CD14-positive monocyte (primary cell): Measurements from ENCODE around the gene DNM2. TPM values are rescaled to one million over a fixed set of nuclear protein-coding genes. Genes with fewer than 3 reads are reported as not detected.

Experiments
- DNase-seq, 3 donors: peaks; one replicate each; pipeline ENCODE4 v3.0.0-alpha.2; 2011 to 2022
- H2AFZ ChIP-seq: 2 replicates; pipeline ENCODE4 v1.6.0; 2012; ENCODE audit warnings: mild to moderate bottlenecking, low read depth, low read length, inconsistent platforms; ENCODE audit not compliant: insufficient read depth, poor library complexity, severe bottlenecking
- H3K27ac ChIP-seq, 2 donors: 1 replicate in 1 of 2; 2 replicates in 1 of 2; pipeline ENCODE4 v1.5.1; 2012 to 2013; ENCODE audit warnings: low read length in 2 of 2, control low read depth in 1 of 2, inconsistent platforms in 1 of 2, low read depth in 1 of 2, mild to moderate bottlenecking in 1 of 2
- H3K27me3 ChIP-seq, 2 donors: one replicate each; pipeline versions ENCODE4 v1.6.0 to v1.6.1; 2011 to 2013; ENCODE audit warnings: low read length in 2 of 2; ENCODE audit not compliant: control insufficient read depth in 2 of 2, insufficient read depth in 2 of 2
- H3K36me3 ChIP-seq, 2 donors: replicated peaks in 1 of 2; 1 replicate in 1 of 2; 2 replicates in 1 of 2; pipeline versions ENCODE4 v1.5.1 to v1.6.1; 2012 to 2013; ENCODE audit warnings: low read length in 2 of 2, control low read depth in 1 of 2, inconsistent platforms in 1 of 2, mild to moderate bottlenecking in 1 of 2; ENCODE audit not compliant: insufficient read depth in 2 of 2, control insufficient read depth in 1 of 2
- H3K4me1 ChIP-seq, 2 donors: 1 replicate in 1 of 2; 2 replicates in 1 of 2; pipeline versions ENCODE4 v1.5.1 to v1.6.1; 2012 to 2013; ENCODE audit warnings: low read length in 2 of 2, control low read depth in 1 of 2, inconsistent platforms in 1 of 2, mild to moderate bottlenecking in 1 of 2, moderate library complexity in 1 of 2; ENCODE audit not compliant: insufficient read depth in 2 of 2, control insufficient read depth in 1 of 2
- H3K4me2 ChIP-seq: replicated peaks from 2 replicates; pipeline ENCODE3; 2012; ENCODE audit warnings: low read length, moderate library complexity, mild to moderate bottlenecking; ENCODE audit not compliant: poor library complexity, severe bottlenecking; ENCODE audit errors: extremely low read depth
- H3K4me3 ChIP-seq, 3 experiments: fragments of 200-600 bp in 1 of 3; sonication (generic) in 1 of 3; replicated peaks in 1 of 3; 1 replicate in 2 of 3; 2 replicates in 1 of 3; pipeline ENCODE4 v1.5.1; 2011 to 2013; ENCODE audit warnings: low read length in 3 of 3, mild to moderate bottlenecking in 3 of 3, control low read depth in 2 of 3, low read depth in 2 of 3, inconsistent platforms in 1 of 3, moderate library complexity in 1 of 3
- H3K79me2 ChIP-seq: 2 replicates; pipeline ENCODE4 v1.6.0; 2012; ENCODE audit warnings: mild to moderate bottlenecking, control low read depth, inconsistent platforms, low read length, moderate library complexity; ENCODE audit not compliant: insufficient read depth
- H3K9ac ChIP-seq: 2 replicates; pipeline ENCODE4 v1.6.0; 2017; ENCODE audit warnings: low read length, mild to moderate bottlenecking; ENCODE audit not compliant: insufficient read depth, poor library complexity, severe bottlenecking
- H3K9me3 ChIP-seq, 2 donors: replicated peaks in 1 of 2; 1 replicate in 1 of 2; 2 replicates in 1 of 2; pipeline versions ENCODE4 v1.5.1 to v1.6.1; 2012 to 2013; ENCODE audit warnings: low read length in 2 of 2, control low read depth in 1 of 2; ENCODE audit not compliant: control insufficient read depth in 1 of 2, insufficient read depth in 1 of 2
- H4K20me1 ChIP-seq: 2 replicates; pipeline ENCODE4 v1.6.0; 2012; ENCODE audit warnings: mild to moderate bottlenecking, low read length, control low read depth, moderate library complexity; ENCODE audit not compliant: insufficient read depth
- H3K27ac Mint-ChIP-seq, 7 donors: one replicate each; pipeline ENCODE4 v1.8.0; 2020; ENCODE audit warnings: mild to moderate bottlenecking in 7 of 7, mixed read lengths in 7 of 7, moderate library complexity in 6 of 7, inconsistent platforms in 2 of 7
- H3K27me3 Mint-ChIP-seq, 3 donors: one replicate each; pipeline ENCODE4 v1.8.0; 2021 to 2022; ENCODE audit warnings: low read depth in 3 of 3, mild to moderate bottlenecking in 3 of 3, mixed read lengths in 3 of 3, moderate library complexity in 3 of 3, inconsistent platforms in 1 of 3
- H3K36me3 Mint-ChIP-seq, 2 donors: one replicate each; pipeline ENCODE4 v1.8.0; 2020; ENCODE audit warnings: mixed read lengths in 2 of 2, inconsistent platforms in 1 of 2, mild to moderate bottlenecking in 1 of 2
- H3K4me1 Mint-ChIP-seq: one replicate; pipeline ENCODE4 v1.8.0; 2020; ENCODE audit warnings: mild to moderate bottlenecking, mixed read lengths
- H3K4me3 Mint-ChIP-seq, 2 donors: one replicate each; pipeline ENCODE4 v1.8.0; 2020; ENCODE audit warnings: mild to moderate bottlenecking in 2 of 2, mixed read lengths in 2 of 2, moderate library complexity in 1 of 2
- H3K9me3 Mint-ChIP-seq, 7 donors: one replicate each; pipeline ENCODE4 v1.8.0; 2020 to 2022; ENCODE audit warnings: mixed read lengths in 7 of 7, mild to moderate bottlenecking in 6 of 7, moderate library complexity in 6 of 7, inconsistent platforms in 2 of 7
- WGBS: methylation state at CpG from one replicate; pipeline ENCODE4 v1.1.5; 2013; ENCODE audit warnings: missing lambda C conversion rate; ENCODE audit not compliant: insufficient coverage; 5-methylcytosine and 5-hydroxymethylcytosine counted together
- intact Hi-C, 2 donors: fragments of 100-400 bp; cut with micrococcal nuclease; formaldehyde crosslinking; loops; one replicate each; pipeline versions ENCODE4 v1.15.0 to v1.15.1; 2023
- polyA plus RNA-seq, 3 donors: library from polyadenylated mRNA; depleted of rRNA in 1 of 3; unstranded in 2 of 3; stranded (reverse) in 1 of 3; fragments of 300-500 nt in 2 of 3; fragments of >200 nt in 1 of 3; fragmentation: Illumina TruSeq in 2 of 3; gene quantifications; 1 replicate in 2 of 3; 2 replicates in 1 of 3; pipeline ENCODE4 v1.2.3, GENCODE V29; 2012 to 2021
- TF ChIP-seq, protein P1 (sequence below): fragments of 200-600 bp; IDR thresholded peaks from one replicate; pipeline ENCODE4 v1.8.0; 2022; ENCODE audit warnings: antibody characterized with exemption, mild to moderate bottlenecking

DNM2 gene
- polyA plus RNA-seq, 3 donors = 53.0 to 186 (median 69.5) TPM

DNA sequence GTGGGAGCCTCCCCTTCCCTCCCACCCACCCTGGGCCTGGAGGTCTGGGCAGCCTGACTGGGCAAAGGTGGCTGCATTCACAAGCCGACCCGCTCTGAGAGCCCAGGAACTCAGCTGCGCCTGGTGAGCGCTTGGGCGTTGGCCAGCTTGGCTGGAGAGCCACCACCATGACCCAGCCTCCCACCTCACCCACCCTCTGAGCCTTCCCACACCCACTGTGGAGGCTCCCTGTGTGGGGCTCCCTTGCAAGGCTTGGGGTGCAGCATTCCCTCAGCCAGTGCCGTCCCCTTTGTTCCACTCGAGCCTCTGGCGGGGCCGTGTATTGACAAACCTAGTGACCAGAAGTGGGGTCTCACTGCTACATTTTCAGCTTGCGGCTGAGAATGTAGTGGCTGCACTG lies 31.7 kb upstream of the DNM2 start:
- H3K27ac Mint-ChIP-seq = no peak overlapping the region
- Histone ChIP-seq H3K4me2 (no peak overlapping the region), H3K27me3 (no peaks in the 10 kb centered on the region), H3K36me3 (peaks cover 99 to 100% of the 10 kb centered on the region in 2 donors), H3K9ac (no peak overlapping the region), H3K4me3 (no peak overlapping the region), H3K9me3 (no peaks in the 10 kb centered on the region), H3K4me1 (no peaks in the 10 kb centered on the region), H3K27ac (no peak overlapping the region), H3K79me2 (peaks cover 10% of the 10 kb centered on the region), H2AFZ (no peak overlapping the region), H4K20me1 (peaks cover 46% of the 10 kb centered on the region)
- DNase-seq = no peak
- TF ChIP-seq, protein P1, sequence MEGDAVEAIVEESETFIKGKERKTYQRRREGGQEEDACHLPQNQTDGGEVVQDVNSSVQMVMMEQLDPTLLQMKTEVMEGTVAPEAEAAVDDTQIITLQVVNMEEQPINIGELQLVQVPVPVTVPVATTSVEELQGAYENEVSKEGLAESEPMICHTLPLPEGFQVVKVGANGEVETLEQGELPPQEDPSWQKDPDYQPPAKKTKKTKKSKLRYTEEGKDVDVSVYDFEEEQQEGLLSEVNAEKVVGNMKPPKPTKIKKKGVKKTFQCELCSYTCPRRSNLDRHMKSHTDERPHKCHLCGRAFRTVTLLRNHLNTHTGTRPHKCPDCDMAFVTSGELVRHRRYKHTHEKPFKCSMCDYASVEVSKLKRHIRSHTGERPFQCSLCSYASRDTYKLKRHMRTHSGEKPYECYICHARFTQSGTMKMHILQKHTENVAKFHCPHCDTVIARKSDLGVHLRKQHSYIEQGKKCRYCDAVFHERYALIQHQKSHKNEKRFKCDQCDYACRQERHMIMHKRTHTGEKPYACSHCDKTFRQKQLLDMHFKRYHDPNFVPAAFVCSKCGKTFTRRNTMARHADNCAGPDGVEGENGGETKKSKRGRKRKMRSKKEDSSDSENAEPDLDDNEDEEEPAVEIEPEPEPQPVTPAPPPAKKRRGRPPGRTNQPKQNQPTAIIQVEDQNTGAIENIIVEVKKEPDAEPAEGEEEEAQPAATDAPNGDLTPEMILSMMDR = no peak
- H3K4me3 Mint-ChIP-seq = no peak overlapping the region
- no peaks in the 10 kb centered on the region for H3K4me1 Mint-ChIP-seq
- peaks cover 0 to 4% (median 0%) of the 10 kb centered on the region in 3 donors for H3K27me3 Mint-ChIP-seq
- peaks cover 87 to 98% of the 10 kb centered on the region in 2 donors for H3K36me3 Mint-ChIP-seq
- intact Hi-C loops = no loop called here
- no peaks in the 10 kb centered on the region for H3K9me3 Mint-ChIP-seq
- WGBS = 98% methylated on average over 9 of the region's 10 CpGs

DNA sequence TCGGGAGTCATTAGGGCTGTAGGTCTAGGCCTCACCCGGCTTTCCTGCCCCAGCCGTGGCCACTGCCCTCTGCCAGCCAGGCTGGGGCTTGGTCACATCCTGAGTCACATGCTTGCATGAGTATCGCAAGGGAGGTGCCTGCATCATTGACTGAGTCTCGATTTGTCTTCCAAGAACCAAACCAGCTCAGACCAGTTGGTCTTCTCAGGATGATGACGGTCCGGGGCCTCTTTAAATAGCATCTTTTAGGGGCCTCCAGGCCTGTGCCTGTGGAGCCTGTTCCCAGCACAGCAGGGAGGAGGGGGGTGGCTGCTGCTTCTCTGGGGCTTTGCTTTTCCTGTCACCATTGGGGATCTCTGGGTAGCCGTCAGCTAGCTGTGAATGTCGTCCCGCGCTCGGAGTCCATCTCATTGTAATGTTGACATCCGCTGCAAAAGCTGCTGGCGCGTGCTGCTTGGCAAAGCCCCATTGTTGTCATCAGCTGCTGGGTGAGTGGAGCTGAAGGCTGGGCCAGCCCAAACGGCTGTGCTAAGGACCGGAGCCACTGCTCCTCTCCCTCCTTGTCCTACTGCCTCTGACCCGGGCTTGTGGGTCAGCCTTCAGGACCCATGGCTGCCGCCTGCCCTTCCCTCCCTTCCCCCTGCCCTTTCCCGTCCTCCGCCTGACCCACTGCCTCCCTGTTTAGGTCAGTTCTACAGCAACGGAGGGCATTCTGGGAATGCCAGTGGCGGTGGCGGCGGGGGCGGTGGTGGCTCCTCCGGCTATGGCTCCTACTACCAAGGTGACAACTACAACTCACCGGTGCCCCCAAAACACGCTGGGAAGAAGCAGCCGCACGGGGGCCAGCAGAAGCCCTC lies 31.0 kb upstream of the DNM2 start:
- H3K27me3 Mint-ChIP-seq = peaks cover 0 to 4% (median 0%) of the 10 kb centered on the region in 3 donors
- H3K36me3 Mint-ChIP-seq = peaks cover 87 to 97% of the 10 kb centered on the region in 2 donors
- H3K36me3 ChIP-seq = peaks cover 99 to 100% of the 10 kb centered on the region in 2 donors
- no peaks in the 10 kb centered on the region for H3K27me3 ChIP-seq
- no peak overlapping the region for H2AFZ ChIP-seq
- no peaks in the 10 kb centered on the region for H3K4me1 ChIP-seq
- TF ChIP-seq, protein P1 = no peak
- H3K9ac ChIP-seq = no peak overlapping the region
- no peaks in the 10 kb centered on the region for H3K9me3 Mint-ChIP-seq
- no peak overlapping the region for H3K27ac ChIP-seq
- H3K9me3 ChIP-seq = no peaks in the 10 kb centered on the region
- H3K79me2 ChIP-seq = peaks cover 10% of the 10 kb centered on the region
- peak overlapping the region in 1 of 7 donors; percentile 50 for H3K27ac Mint-ChIP-seq
- H3K4me3 Mint-ChIP-seq = no peak overlapping the region
- WGBS = 92% methylated on average over 23 of the region's 31 CpGs
- intact Hi-C loops = no loop called here
- H4K20me1 ChIP-seq = peaks cover 49% of the 10 kb centered on the region
- no peak overlapping the region for H3K4me3 ChIP-seq
- no peak for DNase-seq
- no peak overlapping the region for H3K4me2 ChIP-seq
- H3K4me1 Mint-ChIP-seq = no peaks in the 10 kb centered on the region
